ENCODE measurements around the gene NHLRC2. TPM values are rescaled to one million over a fixed set of nuclear protein-coding genes. Genes with fewer than 3 reads are reported as not detected.
A peak's percentile ranks its signal among the peaks of the same experiment; 100 is the strongest.
"Not testable (repeated sequence)": the region's sequence is repeated elsewhere in the genome, so short reads cannot be mapped to it uniquely, and the experiment has no call there.

The NHLRC2 gene
- total RNA-seq, 1 donor: 12.1 TPM

- no peak for DNase-seq (ENCODE audit: low read depth in 2 of 3, low spot score in 2 of 3)
Measured at GRCh38 chr10:113933894-113934532, 79.6 kb downstream of the NHLRC2 start.

- DNase-seq (ENCODE audit: low read depth in 2 of 3, low spot score in 2 of 3): no peak
Measured at GRCh38 chr10:113937258-113937657, 82.8 kb downstream of the NHLRC2 start.

DNA sequence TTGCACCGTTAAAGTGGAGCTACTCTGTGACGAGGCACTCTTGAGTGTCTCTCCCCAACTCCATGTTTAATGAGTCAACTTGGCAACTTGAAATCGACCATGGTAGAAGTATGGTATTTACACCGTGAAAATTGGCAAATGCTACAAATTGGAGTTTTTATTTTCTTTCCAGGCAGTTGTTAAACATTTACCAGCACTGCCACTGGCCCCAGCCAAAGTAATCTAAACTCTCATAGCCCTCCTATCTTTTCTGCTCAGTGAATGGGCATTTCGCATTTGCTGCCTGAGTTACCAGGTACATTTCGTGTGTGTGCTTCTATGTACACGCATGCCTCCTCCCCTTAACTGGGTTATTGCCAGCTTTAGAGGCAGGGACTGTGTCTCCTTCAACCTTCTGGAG, 83.3 kb downstream of the NHLRC2 start:
- no peak for DNase-seq (ENCODE audit: low read depth in 2 of 3, low spot score in 2 of 3)

GRCh38 chr10:113939212-113939860, 84.9 kb downstream of the NHLRC2 start:
- DNase-seq (ENCODE audit: low read depth in 2 of 3, low spot score in 2 of 3): no peak

GRCh38 chr10:113941140-113941539, 86.7 kb downstream of the NHLRC2 start:
- DNase-seq (ENCODE audit: low read depth in 2 of 3, low spot score in 2 of 3): no peak

- DNase-seq (ENCODE audit: low read depth in 2 of 3, low spot score in 2 of 3): not testable (repeated sequence)
Measured at GRCh38 chr10:113943196-113943595, 88.7 kb downstream of the NHLRC2 start.

GRCh38 chr10:113945075-113945686, 90.7 kb downstream of the NHLRC2 start:
- no peak for DNase-seq (ENCODE audit: low read depth in 2 of 3, low spot score in 2 of 3)

GRCh38 chr10:113945687-113946085, 91.2 kb downstream of the NHLRC2 start:
- no peak for DNase-seq (ENCODE audit: low read depth in 2 of 3, low spot score in 2 of 3)

DNA sequence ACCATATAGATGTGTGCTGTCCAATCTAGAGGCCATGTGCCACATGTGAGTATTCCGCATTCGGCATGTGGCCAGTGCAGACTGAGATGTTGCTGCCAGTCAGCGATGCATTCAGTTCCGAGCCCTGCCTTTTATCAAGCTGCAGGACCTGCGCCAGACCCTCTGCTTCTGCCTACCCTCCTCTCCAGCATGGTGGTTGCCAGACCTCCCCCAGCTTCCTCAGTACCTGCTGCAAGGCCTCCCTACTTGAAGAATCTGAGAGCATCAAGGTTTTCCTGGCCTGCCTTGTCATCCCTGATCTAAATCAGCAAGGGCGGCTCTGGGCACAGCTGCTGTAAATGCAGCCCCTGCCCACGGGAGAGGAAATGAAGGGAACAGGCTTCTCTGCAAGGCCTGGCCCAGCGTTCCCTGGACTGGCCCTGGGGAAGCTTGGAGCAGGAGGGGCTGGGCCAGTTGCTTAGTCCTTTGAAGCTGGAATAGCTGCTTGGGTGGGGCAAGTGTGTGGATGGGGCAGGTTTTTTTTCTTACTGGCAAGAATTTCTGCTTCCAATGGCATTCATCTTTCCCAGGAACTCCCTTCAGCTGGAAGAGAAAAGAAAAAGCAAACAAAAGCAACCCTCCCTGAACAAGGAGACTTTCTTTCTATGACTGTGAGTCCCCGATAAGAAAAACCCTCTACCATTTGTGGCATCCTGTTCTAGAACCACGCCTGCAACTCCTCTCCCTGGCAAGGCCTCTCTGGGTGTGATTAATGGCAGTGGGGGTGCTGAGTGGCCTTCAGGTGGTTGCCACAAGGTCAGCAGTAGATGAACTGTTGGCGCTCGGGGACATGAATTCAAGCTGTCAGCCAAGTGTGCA, 93.0 kb downstream of the NHLRC2 start:
- DNase-seq (ENCODE audit: low read depth in 2 of 3, low spot score in 2 of 3): peak in 2 of 3 donors; percentile 51 to 76

DNA sequence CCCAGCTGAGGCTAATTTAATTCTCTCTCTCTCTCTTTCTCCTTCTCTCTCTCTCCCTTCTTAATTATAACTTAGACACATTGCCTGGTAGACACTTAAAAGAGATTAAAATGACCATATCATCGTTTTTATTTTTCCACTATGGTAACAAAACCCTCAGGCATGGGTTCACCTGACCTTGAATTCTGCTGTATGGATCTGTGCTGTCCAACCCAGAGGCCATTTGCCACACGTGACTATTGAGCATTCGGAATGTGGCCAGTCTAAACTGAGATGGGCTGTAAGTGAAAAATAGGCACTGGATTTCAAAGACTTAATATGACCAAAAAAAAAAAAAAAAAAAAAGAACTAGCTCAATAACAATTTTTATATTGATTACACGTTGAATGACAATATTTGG, 93.6 kb downstream of the NHLRC2 start:
- DNase-seq (ENCODE audit: low read depth in 2 of 3, low spot score in 2 of 3): no peak

- DNase-seq (ENCODE audit: low read depth in 2 of 3, low spot score in 2 of 3): no peak
Measured at GRCh38 chr10:113950268-113950667, 95.8 kb downstream of the NHLRC2 start.

DNA sequence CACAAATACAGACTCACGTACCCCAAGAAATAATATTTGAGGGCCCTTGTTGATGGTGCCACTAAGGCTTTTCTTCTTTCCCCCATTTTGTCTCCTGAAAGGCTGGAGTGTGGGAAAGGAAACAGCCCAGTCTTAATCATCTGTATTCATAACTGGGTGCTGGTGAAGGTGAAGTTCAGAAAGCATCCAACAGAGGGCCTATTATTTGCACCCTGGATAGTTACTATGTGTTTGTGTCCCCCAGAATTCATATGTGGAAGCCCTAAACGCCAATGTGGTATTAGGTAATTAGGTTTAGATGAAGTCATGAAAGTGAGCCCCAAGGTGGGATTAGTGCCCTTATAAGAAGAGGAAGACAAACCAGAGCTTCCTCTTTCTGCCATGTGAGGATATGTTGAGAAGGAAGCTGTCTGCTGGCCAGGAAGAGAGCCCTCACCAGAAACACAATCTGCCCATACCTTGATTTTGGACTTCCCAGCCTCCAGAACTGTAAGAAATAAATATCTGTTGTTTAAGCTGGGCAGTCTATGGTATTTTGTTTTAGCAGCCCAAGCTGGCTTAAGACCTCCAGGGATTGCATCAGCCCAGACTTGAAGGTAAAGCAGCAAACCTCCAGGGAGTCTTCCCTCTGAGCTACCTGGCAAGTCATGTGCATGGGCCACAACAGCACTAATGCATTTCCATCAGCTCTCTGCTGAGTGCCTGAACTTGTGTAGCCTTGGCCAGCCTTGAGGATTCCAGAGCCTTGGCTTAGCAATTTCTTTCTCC, 99.2 kb downstream of the NHLRC2 start:
- no peak for DNase-seq (ENCODE audit: low read depth in 2 of 3, low spot score in 2 of 3)

GRCh38 chr10:113954409-113954808, 99.9 kb downstream of the NHLRC2 start:
- no peak for DNase-seq (ENCODE audit: low read depth in 2 of 3, low spot score in 2 of 3)

DNA sequence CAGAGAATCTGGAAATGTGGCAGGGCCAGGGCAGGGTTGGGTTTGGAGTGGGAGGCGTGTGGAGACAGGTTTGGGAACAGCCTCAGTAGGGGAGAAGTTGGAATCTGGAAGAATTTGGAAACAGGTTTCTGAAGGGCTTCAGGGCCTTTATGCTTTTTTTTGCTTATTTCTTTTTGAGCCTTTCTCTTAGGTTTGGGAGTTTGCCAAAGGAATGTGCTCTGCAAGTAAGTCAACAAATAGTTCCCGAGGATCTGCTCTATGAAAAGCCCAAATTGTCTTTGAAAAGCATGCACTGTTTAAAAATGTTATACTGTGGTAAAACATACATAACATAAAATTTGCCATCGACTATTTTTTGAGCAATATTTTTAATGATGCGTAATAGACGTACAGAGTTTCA, 102.6 kb downstream of the NHLRC2 start:
- no peak for DNase-seq (ENCODE audit: low read depth in 2 of 3, low spot score in 2 of 3)

DNA sequence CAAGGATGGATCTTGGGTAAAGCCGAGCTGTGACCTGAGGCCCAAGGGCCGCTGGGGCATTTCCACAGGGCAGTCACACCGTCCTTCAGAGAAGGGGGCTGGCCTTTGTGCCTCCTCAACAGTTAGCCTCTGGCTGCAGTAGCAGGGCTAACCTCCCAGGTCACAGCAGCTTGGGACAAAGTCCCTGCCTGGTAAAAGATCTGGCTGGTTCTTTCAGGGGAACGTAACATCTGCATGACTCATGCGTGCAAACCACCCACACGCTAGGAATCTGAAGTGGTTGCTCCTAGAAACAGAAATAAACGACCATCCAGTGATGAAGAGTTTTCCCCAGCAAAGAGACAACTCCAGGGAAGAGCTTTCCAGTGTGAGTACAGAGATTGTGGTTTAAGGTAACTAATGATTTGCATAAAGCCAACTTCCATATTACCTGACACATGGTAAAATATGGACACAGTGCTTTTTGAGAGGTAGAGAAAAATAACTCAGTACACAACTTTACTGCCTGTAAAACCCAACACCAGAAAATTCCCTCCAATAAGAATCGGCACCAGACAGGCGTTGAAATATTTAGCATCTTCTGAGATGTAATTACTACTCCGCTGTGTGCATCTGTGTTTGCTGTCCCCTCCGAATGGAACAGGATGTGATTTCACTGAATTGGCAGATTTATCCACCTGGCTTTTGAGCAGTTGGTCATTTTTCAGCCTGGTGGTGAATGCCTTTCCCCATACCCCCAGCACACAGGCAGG, 104.3 kb downstream of the NHLRC2 start:
- DNase-seq (ENCODE audit: low read depth in 2 of 3, low spot score in 2 of 3): no peak

DNA sequence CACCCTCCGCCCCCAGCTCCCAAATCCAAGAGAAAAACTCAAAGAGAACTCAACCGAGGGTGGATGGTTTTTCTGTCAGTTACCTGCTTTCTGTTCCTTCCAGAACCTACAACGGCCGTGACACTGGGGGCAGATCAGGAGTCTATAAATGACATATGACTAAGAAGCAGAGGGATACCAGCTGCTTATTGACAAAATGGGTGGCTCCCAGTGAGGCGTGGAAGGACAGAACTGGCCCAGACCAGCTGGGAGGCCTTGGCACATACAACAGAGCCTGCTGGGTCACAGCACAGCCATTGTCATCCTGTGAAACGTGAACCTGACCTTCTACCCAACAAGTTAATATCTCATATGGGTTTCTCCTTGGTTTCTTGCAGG, 104.9 kb downstream of the NHLRC2 start:
- no peak for DNase-seq (ENCODE audit: low read depth in 2 of 3, low spot score in 2 of 3)

DNA sequence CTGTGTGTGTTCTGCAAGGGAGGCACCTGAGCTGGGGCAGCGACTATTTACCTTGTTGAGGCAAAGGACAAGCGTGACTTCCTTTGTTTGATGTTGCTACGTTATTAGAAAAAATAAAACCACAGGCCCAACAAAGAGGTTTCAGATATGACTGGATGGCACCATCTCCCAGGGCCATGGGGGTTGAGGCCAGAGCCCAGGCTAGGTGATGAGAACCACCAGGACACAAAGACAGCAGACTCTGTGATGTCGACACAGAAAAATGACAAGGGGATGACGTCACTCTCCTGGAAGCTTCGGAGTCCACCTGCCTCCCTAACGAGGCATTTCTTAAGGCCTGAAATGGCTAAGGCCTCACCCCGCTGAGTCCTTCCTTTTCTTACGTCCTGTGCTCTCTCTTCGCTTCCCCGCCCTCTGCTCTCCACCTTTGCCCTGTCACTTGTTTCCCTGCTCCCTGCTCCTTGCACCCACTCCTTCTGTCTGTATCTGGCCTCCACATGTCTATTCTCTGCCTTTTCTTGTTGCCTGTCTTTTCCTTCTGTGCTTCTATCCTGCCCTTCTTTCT, 106.2 kb downstream of the NHLRC2 start:
- peak in 1 of 3 donors; percentile 46 for DNase-seq (ENCODE audit: low read depth in 2 of 3, low spot score in 2 of 3)

DNA sequence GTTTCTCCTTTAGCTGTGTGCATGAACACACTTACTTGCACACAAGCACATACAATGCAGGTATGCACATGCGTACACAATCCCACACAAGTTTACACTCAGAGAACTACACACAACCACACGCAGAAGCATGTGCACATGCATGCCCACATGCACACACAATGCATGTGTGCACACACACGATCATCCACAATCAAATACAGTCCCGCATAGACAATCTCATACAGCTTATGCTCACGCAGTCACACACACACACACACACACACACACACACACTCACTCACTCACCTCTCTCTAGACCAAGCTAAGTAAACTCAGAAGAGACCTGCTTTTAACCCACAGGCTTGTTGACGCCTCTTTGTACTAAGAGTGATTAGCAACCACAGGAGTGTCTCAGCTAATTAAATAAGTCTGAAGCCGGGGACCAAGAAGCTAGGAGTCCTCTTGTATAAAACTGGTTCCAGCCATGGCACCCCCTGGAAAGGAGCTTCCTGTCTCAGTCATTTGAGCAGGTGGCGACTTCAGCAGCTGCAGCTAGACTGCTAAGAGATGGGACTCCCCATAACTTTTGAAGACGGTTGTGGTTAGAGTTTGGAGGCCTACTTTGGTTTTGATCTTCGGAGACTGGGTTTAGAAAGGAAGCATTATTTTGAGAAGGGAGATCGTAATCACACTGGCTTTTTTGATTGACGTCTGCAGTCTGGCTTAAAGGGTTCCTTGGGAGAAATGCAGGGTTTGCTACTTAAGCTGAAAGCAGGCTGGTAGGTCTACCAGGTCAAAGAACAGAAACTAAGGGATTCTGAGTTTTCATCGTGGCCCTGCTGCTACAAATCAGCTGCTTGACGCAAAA, 106.9 kb downstream of the NHLRC2 start:
- peak; percentile 40 to 71 (median 70) for DNase-seq (ENCODE audit: low read depth in 2 of 3, low spot score in 2 of 3)

DNA sequence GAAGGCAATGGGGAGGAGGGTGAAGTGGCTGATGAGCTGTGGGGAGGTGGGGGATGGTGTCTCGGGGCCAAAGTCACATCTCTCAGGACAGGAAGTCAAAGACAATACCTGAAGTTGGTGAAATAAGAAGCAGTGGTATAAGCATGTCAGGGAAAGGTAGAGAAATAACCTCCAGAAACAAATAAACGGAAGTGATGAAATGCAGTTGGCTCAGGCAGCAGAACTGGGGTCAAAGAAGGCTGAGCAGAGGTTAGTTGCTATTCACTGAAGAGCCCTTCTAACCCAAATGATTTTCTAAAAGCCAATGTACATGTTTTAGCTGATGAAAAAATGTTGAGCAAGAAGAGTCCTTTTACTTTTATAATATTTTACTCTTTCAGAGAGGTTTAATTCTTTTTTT, 110.6 kb downstream of the NHLRC2 start:
- DNase-seq (ENCODE audit: low read depth in 2 of 3, low spot score in 2 of 3): no peak
